Measurements from ENCODE around the gene SVIL. TPM values are rescaled to one million over a fixed set of nuclear protein-coding genes. Genes with fewer than 3 reads are reported as not detected.

The SVIL gene
- total RNA-seq, result 0.62 and 1.9 TPM in 2 replicates

GRCh38 chr10:29634764-29635625 is at the start of gene SVIL:
Gene SVIL (minus strand): TSS chr10:29634971. CDS start chr10:29555058, 79,913 bp downstream.
- no peaks in the 10 kb centered on the region for H3K27me3 Mint-ChIP-seq
- TF ChIP-seq CTCF (IDR thresholded peaks at IDR 0.05), result no peak
- H3K9me3 Mint-ChIP-seq, result peaks cover 2% of the 10 kb centered on the region
- no peaks in the 10 kb centered on the region for H3K36me3 Mint-ChIP-seq (ENCODE audit: low read depth)
- no peak within 1 kb of the TSS for H3K27ac Mint-ChIP-seq
- peaks cover 4% of the 10 kb centered on the region for H3K4me1 Mint-ChIP-seq
- ChIA-PET POLR2A (no interaction called here), CTCF (no interaction called here)
- ATAC-seq (ENCODE audit: low read depth) (no peak), DNase-seq (no peak)
- intact Hi-C loops (cut with micrococcal nuclease), result no loop called here
- no peak within 1 kb of the TSS for H3K4me3 Mint-ChIP-seq

GRCh38 chr10:29681676-29682448 is 47.1 kb upstream of the SVIL start:
- peaks cover 21% of the 10 kb centered on the region for H3K4me1 Mint-ChIP-seq
- no peaks in the 10 kb centered on the region for H3K36me3 Mint-ChIP-seq (ENCODE audit: low read depth)
- ATAC-seq (ENCODE audit: low read depth), result peak; percentile 28
- ChIA-PET CTCF (interaction anchor here (1.0 kb wide), 1 partner anchor 110 kb away, joined by 3 read pairs; no protein-coding TSS in a partner anchor), POLR2A (no interaction called here)
- no peak for DNase-seq
- intact Hi-C loops (cut with micrococcal nuclease), result no loop called here
- H3K9me3 Mint-ChIP-seq, result peaks cover 3% of the 10 kb centered on the region
- TF ChIP-seq CTCF (IDR thresholded peaks at IDR 0.05), result no peak
- no peaks in the 10 kb centered on the region for H3K27me3 Mint-ChIP-seq
- H3K27ac Mint-ChIP-seq, result no peak overlapping the region
- H3K4me3 Mint-ChIP-seq, result peak overlapping the region; percentile 8

- no peak for TF ChIP-seq CTCF (IDR thresholded peaks at IDR 0.05)
- Mint-ChIP-seq H3K36me3 (ENCODE audit: low read depth) (no peaks in the 10 kb centered on the region), H3K27me3 (no peaks in the 10 kb centered on the region), H3K9me3 (peaks cover 10% of the 10 kb centered on the region), H3K4me1 (peaks cover 21% of the 10 kb centered on the region), H3K4me3 (no peak overlapping the region), H3K27ac (no peak overlapping the region)
- ATAC-seq (ENCODE audit: low read depth) (no peak), DNase-seq (no peak)
- ChIA-PET CTCF (no interaction called here), POLR2A (no interaction called here)
- intact Hi-C loops (cut with micrococcal nuclease), result no loop called here
Observed at GRCh38 chr10:29680091-29680490, 45.3 kb upstream of the SVIL start.

- H3K27me3 Mint-ChIP-seq, result no peaks in the 10 kb centered on the region
- peaks cover 10% of the 10 kb centered on the region for H3K9me3 Mint-ChIP-seq
- intact Hi-C loops (cut with micrococcal nuclease), result no loop called here
- DNase-seq (no peak), ATAC-seq (ENCODE audit: low read depth) (no peak)
- CTCF ChIA-PET, result no interaction called here
- H3K4me3 Mint-ChIP-seq, result no peak overlapping the region
- no peak overlapping the region for H3K27ac Mint-ChIP-seq
- TF ChIP-seq CTCF (IDR thresholded peaks at IDR 0.05), result no peak
- H3K36me3 Mint-ChIP-seq (ENCODE audit: low read depth), result no peaks in the 10 kb centered on the region
- POLR2A ChIA-PET, result no interaction called here
- H3K4me1 Mint-ChIP-seq, result peaks cover 11% of the 10 kb centered on the region
Observed at GRCh38 chr10:29676732-29677131, 42.0 kb upstream of the SVIL start.

GRCh38 chr10:29675984-29676383 is 41.2 kb upstream of the SVIL start:
- no peak for TF ChIP-seq CTCF (IDR thresholded peaks at IDR 0.05)
- peaks cover 4% of the 10 kb centered on the region for H3K4me1 Mint-ChIP-seq
- ATAC-seq (ENCODE audit: low read depth) (no peak), DNase-seq (no peak)
- CTCF ChIA-PET, result no interaction called here
- no peak overlapping the region for H3K4me3 Mint-ChIP-seq
- peaks cover 10% of the 10 kb centered on the region for H3K9me3 Mint-ChIP-seq
- no peaks in the 10 kb centered on the region for H3K27me3 Mint-ChIP-seq
- POLR2A ChIA-PET, result no interaction called here
- H3K36me3 Mint-ChIP-seq (ENCODE audit: low read depth), result no peaks in the 10 kb centered on the region
- intact Hi-C loops (cut with micrococcal nuclease), result no loop called here
- no peak overlapping the region for H3K27ac Mint-ChIP-seq

Data from activated B cell treated with CpG ODN at 0.5 μM for 24 hours (primary cell).